ENCODE data around the gene ZNF189.

Gene ZNF189

DNA sequence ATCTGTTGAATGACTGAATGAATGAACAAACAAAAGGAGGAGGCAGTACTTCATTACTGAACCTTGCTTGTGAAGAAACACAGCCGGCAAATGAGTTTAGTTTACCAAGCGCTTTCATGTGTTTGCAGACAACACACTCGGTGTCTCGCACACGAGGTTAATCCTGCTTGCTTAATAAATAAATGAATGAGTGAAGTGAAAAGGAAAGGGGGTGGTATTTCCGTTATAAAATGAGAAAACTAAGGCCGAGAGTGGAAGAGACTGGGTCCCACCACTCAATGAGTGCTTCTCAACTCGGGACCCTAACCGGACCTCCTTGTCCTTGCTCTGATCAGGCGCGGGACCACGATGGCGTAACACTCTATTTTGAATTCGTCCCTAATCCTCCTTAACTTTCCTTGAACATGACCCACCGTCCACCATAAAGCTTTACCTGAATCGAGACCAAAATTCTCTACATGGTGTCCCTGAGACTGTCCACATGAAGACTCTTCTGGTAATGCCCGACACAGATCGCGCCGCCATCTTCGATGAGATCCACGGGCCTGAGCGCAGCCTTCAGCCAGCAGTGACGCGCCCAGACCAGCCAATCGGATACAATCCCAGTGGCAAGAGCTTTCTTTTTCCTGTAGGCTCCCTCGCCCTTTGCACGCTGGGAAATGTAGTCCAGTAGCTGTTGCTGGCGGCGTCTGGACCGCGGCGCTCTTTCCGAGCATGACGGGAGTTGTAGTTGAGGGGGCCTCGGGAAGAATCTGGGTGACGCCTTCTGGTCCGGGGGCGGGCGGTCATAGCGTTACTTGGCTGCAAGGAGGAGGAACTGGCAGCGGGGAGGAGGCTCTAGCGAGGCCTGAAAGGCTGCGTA, at the start of gene ZNF189, which contains the start of gene MRPL50:
Gene ZNF189 (plus strand): TSS at position 784 of the 862 bp plus-strand sequence. CDS start 306 bp downstream, outside the sequence.
Gene MRPL50 (minus strand): TSS at position 551 of the 862 bp plus-strand sequence. CDS start 26 bp downstream, at position 525.
- DNase-seq, result peak; percentile 99

DNA sequence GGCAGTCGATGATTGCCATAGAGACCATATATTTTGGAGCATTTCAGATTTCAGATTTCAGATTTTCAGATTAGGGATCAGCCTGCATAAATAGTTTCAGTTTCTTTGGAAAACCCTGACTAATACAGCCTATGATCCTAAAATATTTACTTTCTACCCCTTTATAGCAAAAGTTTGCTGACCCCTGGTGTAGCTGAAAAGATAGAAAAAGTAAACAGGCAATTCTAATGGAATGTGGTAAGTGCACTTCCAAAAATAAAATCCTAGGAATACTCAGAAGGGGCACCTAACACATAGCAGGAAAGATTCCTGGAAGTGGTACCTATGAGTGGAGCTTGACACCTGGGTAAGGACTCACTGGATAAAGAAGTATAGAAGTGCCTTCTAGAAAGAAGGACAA, 48.4 kb upstream of the ZNF189 start:
- no peak for DNase-seq

DNA sequence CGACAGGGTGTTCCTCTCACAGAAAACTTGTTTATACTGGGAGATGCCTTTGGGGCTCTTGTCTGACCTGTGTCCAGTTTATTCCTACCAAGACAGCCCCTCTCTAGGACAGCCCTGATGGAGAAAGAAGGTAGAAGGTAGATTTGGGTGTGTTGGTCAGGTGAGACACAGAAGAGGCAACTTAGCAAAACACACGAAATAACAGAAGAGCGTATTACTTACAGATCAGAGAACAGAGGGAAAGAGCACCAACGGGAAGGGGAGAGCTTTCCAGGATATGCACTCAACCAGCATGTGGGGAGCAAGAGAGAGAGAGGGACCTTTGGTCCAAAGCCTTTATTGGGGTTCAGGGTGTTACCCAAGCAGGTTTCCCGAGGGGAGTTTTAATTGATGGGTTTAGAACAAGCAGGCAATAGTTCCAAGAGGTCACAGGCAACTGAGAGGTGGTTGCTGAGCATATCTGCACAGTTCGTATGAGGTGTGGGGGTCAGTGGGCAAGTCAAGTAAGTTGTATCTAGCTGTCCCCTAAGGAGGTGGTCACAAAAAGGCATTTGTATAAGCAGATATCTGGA, 45.7 kb upstream of the ZNF189 start:
- DNase-seq, result no peak

DNA sequence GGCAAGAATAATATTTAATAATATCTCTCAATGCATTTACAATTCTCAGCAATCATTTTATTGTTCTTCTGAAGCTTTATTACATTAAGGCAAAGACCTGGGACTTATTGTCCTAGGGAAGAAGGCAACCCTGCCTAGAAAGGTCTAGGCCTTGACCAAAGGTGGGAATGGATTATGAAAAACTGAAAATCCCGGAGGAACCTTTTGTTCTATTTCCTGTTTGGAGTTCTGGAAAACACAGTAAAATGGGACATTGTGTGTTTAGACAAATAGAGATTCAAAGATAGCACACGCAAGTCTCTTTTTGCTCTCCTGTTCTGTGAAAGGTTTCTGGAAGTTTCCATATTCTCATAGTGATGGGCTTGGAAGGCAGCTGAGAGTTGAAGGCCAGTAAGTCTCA, 45.0 kb upstream of the ZNF189 start:
- no peak for DNase-seq

DNA sequence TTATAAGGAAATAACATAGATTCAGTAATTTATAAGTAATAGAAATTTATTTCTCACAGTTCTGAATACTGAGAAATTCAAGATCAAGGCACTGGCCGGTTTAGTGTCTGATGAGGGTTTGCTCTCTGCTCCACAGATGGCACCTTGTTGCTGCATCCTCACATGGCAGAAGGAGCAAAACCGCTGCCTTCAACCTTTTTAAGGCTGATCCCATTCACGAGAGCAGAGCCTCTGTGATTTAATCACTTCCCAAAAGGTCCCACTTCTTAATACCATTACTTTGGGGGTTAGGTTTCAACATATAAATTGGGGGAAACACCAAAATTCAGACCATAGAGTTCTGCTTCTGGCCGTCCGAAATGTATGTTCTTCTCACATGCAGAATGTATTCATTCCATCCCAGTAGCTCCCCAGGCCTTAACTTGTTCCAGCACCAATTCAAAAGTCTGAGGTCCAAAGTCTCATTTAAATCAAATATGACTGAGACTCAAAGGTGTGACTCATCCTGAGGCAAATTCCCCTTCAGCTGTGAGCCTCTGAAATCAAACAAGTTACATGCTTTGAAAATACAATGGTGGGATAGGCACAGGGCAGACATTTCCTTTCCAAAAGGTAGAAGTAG, 44.4 kb upstream of the ZNF189 start:
- DNase-seq, result no peak

DNA sequence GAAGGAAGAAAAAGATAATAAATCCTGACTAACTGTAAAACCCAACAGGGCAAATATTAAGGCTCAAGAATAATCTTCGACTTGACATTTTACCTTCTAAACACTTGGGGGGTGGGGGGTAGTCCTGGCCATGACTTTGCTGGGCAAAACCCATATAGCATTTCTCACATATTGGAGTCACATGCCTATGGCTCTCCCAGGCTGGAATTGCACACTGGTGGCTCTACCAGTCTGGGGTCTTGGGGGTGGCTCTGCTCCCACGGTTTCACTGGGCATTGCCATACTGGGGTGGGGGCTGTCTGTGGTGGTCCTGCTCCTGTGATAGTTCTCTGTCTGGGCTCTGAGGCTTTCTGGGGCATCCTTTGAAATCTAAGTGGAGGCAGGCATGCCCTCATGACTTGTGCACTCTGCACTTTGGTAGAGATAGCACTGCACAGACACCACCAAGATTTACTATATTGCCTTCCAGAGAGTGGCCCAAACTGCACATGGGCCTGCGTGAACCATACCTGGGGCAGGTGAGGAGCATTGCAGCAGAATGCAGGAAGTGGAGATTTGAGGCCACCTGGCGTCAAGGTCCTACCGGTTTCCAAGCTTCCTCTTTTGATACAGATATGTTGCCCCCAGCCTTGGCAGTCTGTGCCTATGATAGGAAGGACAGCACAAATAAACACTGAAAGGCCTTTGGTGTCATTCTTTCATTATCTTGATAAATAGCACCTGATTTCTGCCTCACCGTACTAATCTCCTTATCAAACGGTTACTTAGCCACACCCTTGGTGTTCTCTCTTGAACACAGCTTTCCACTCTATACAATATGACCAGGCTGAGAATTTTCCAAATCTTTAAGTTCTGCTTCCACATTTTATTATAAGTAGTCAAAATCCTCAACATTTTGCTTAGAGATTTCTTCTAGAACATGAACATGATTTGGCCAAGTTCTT, 43.6 kb upstream of the ZNF189 start:
- DNase-seq, result no peak

DNA sequence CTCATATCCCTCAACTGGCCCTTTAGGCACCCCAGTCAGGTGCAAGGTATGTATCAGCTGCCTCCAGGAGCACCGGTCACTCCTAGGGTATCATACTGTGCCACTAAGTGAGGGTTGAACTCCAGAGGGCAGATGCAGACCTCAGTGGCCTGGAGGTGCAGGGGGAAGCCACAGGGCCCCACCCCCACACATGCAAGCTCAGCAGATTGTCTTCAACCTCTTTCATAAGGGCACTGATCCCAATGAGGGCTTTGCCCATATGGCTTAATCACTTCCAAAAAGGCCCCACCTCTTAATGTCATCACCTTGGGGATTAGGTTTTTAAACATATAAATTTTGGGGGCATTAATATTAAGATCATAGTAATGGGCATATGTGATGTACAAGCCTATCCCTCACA, 42.0 kb upstream of the ZNF189 start:
- no peak for DNase-seq

DNA sequence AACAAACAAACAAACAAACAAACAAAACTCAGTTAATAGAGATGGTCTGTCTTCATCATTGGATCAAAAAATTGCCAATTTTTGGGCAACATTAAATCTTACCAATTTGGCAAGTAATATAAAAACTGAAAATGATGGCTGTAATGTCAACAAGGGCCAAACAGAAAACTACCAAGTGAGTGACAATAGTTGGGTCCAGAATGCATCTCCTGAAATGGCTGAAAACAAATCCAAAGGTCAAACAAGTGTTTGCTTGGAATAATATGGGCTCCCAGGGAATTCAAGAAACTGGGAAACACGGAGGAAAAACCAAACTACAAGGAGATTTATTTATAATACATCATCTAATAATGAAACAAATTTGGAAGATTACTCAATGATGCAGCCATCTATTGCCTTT, 39.0 kb upstream of the ZNF189 start:
- no peak for DNase-seq

DNA sequence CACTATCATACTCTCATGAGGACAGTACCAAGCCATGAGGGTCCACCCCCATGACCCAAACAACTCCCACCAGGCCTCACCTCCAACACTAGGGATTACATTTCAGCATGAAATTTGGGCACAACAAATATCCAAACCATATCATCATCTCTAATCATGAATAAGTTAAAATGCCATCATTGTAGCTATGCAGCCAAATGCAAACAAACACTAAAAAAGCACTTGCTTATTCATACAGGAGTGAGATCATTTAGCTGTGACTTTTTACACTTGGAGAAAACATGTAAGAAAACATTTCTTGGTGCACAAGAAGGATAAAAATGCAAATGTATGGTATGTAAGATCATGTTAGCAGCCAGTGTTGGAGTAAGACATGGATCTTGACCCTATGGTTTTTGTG, 38.0 kb upstream of the ZNF189 start:
- DNase-seq, result no peak

DNA sequence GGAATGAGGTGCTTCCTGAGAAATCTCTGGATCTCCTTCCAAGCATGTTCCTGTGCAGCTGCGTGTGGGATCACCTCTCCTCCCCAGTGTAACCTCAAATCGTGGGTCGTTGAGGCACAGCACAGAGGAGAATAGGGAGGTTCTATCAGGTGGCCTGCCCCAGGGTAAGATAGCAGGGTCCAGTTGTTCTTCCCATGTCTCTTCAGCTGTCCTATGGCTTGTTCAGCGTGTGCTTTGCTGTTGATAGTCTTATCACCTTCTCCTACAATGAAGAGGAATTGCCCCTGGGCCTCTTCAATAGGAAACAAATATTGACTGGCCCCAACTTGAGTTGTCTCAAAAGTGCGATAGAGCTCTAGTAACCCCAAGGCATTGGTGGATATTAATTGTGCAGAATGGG, 36.2 kb upstream of the ZNF189 start:
- DNase-seq, result no peak

DNA sequence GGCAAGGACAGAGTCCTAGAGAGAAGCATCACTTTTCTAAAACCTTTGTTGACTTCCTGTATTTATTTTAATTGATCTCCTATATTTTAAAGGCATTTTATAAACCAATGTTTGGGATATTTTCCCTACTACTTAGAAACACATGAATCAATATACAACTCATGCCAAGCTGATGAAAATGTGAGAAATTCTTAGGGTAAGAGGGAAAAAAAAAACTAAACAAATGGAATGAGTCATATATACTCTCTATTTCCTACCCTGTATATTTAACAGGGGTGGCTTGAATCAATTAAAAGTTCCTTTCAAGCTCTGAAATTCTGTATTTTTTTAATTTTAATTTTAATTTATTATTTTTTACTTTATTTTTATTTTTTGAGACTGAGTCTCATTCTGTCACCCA, 33.5 kb upstream of the ZNF189 start:
- DNase-seq, result no peak

DNA sequence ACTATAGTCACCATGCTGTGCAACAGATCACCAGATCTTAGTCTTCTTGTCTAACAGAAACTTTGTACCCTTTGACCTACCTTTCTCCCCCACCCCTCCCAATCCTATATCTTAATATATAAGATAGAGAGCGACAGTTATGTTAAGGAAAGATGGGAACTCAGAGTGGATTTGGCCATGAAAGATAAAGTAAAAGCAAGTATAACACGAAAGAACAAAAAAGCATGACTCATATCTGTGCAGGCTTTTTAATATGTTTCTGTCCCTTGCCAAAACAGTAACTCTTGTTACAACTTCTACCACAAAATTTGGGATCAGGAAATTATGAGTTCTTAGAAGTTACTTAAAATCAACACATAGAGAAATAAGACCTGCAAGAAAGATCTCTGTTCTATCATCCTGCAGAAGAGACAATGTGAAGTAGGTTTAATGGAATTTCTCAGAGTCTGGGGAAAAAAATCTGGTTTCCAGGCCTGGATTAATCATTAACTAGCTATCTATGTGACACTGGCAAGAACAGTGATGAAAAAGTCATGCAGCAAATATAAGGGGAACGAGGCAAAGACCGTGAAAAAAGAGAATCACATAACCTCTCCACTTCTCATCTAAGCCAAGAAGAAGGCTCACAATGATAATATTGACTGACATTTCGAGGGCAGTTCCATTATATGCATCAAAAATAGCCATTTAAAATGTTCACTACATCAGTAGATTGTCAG, 32.5 kb upstream of the ZNF189 start:
- peak; percentile 44 for DNase-seq

DNA sequence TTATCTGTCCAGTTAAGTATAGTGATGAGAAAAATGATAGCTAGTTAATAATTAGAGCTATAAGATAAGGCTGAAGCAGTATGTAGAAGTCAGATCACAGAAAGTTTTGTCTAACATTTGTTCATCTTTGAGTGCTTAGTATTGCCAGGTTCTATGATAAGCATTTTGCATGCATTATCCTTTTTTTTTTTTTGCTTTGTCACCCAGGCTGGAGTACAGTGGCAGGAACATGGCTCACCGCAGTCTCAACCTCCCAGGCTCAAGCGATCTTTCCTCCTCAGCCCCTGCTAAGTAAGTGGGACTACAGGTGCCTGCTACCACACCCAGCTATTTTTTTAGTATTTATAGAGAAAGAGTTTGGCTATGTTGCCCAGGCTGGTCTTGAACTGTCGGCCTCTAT, 31.3 kb upstream of the ZNF189 start:
- DNase-seq, result no peak

DNA sequence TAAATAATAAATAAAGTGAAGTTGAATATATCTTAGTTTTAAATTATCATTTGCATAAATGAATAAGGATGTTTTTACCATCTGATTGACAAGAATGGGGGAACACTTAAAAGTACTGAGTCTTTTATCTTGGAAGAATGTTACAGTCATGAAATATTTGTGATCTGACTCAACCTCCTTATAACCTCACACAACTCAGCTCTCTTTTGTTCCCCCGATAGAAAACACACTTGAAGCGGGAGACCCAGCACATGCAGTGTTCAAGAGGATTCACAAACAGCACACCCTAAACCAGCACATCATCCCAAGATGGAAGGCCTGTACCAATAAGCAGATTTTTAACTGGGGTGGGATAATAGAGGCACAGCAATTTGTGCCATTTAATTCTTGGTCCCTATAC, 29.4 kb upstream of the ZNF189 start:
- DNase-seq, result peak; percentile 19

DNA sequence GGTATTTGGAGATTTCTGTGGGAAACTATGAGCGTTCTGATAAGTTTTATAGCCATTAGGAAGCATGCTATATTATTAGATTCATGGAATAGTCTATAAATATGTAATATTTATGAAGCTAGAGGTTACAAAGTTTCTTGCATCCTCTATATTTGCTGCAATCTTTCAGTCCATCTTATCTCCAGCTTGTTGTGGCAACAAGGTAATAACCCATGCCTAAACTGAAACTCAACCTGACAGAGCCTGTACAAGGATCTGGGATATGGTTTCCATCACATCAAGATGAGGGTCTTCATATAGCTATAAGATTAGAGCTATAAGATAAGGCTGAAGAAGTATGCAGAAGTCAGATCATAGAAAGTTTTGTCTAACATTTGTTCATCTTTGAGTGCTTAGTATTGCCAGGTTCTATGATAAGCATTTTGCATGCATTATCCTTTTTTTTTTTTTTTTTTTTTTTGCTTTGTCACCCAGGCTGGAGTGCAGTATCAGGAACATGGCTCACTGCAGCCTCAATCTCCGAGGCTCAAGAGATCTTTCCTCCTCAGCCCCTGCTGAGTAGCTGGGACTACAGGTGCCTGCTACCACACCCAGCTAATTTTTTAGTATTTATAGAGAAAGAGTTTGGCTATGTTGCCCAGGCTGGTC, 28.6 kb upstream of the ZNF189 start:
- no peak for DNase-seq

DNA sequence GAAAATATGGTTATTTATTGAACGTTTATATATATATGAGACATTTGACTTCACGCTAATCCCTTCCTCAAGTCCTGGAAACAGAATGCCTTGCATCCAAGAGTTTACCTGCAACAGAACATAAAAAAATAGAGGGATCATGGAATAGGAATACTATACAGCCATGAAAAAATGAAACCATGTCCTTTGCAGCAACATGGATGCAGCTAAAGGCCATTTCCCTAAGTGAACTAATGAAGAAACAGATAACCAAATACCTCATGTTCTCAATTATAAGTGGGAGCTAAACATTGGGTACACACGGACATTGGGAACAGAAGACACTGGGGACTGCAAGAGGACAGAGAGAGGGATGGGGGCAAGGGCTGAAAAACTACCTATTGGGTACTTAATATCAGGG, 26.8 kb upstream of the ZNF189 start:
- no peak for DNase-seq

DNA sequence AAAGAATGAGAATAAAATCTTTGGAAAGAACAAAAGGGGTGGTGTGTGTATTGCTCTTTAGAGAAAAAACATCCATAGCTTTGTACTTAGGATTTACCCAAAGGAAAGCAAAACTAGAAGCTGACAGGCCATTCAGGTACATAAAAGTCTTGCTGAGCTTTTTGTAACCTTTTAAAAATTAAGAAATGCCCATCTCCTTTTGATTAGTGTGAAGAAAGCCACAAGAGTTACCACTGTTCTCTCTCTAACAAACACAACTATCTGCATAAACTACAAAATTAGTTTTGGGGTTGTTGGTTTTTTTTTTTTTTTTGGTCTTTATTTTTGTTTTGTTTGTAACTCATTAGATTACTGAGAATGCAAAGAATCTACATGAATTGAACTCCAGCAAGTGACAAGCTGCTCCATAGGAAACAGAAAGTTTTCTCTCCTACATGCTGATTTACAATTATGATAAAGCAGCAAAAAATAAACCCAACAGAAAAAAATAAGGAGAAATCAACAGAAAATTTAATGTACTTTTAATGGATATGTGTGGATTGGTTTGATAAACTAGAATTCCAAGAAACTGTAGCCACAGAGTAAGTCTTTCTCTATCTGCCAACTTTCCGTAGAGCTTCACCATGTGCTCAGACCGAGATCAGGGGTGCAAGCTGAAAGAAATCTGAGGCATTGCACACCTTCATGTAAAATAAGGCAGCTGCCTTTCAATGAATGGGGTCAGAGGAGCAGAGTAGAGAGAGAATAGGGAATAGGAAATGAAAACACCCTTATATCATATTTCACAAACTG, 26.1 kb upstream of the ZNF189 start:
- no peak for DNase-seq

DNA sequence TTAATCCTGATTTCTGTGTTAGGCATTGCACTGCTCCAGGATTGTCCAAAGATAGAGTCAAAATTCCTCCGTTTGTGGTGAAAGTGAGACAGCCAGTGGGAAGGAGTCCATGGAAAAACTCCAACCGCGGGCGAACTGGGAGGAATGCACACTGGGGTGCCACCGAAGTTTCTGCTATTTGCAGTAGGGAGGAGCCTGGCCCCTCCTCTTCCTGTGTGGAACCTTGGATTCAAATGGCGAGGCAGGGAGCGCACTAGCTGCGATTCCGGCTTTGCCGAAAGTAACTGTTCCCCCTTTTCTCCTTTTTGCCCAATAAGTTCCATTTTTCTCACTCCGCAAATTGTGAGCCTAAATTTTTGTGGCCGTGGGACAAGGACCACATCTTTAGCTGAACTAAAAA, 23.1 kb upstream of the ZNF189 start:
- DNase-seq, result no peak

DNA sequence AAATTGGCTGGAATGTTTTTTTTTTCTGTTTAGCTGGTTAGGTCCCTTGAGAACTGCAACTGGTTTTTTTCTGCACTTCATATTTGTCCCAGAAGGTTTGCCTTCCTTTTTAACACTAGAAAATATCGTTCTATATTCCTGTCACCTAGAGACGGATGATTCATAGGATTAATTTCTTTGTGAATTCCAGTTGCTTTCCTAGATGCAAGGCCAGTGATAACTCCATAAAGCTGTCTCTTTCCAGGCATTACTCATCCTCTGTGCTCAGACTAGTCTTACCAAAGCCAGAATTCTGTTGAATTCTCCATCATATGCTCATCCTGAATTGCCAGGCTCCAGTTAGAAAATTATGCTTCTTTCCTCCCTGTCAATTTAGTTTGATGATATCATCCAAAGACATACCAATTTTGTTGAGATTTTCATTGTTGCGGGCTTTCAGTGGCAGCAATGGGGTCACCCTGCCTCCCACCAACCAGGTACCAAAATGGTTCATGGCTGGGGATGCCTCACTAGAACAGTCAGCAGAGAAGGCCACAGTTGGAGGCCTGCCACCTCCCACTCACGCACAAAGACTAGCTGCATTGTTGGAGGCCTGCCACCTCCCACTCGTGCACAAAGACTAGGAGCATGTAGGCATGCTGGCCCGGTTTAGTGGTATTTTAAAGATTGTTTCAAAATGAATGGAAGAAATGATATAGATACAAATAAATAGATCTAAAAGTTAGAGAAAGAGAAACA, 22.4 kb upstream of the ZNF189 start:
- DNase-seq, result peak; percentile 58

DNA sequence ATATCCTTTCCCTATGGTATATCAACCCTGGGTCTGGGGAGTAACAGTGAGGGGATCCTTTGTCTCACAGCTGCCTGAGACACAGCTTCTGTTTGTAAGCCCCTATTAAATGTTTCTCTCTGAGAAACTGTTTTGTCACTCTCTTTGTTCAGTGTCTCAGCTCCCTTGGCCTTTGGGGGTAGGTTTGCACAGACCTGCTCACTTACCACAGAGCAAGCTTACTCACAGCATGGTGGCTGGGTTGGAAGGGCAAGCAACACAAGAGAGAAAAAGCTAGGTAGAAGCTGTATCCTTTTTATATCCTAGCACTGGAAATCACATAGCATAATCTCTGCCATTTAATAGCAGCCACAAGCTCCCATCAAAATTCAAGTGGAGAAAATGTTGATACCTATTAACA, 18.4 kb upstream of the ZNF189 start:
- DNase-seq, result no peak
